ENCODE data around the gene DPH2. TPM values are rescaled to one million over a fixed set of nuclear protein-coding genes. Genes with fewer than 3 reads are reported as not detected.
A peak's percentile ranks its signal among the peaks of the same experiment; 100 is the strongest.

The DPH2 gene
- total RNA-seq, 2 donors from 2014 or later = 20.5 to 23.0 TPM

DNA sequence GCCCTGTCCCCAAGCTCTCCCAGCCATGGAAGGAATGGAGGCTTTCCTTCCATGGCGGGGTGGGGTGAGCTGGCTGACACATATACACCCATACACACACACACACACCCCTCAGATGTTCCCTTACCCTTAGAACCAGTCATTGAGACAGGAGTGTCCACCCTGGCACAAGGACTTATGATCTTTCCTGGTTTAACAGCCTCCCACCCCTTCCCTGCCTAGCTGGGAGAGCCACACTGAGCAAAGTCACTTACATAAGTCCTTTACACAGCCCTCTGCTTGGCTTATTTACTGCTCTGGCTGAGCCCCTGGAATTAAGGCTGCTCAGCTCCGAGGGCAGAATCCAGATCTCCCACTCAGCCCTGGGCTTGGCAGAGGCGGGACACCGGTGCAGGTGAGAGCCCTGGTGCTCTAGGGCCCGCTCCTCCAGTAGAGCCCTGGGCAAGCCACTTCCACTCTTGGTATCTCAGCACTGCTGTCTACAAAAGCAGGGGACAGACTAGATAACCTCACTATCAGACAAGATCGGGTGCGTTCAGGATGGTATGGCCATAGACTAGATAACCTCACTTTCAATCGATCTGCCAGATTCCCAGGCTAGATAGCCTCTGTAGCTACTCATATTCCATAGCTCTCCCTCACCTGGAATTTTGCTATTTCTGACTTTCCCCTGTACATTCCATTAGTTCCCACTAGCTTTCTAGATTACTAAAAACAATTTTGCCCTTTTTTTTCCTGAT, 44.7 kb downstream of the DPH2 start:
- Histone ChIP-seq H3K4me3 (no peak overlapping the region), H3K27ac (no peak overlapping the region), H3K27me3 (no peaks in the 10 kb centered on the region), H3K36me3 (no peaks in the 10 kb centered on the region), H3K4me1 (peaks cover 0 to 18% of the 10 kb centered on the region in 2 donors), H3K9me3 (no peaks in the 10 kb centered on the region)
- no peak for DNase-seq (ENCODE audit: low spot score)
- TF ChIP-seq, protein P1, sequence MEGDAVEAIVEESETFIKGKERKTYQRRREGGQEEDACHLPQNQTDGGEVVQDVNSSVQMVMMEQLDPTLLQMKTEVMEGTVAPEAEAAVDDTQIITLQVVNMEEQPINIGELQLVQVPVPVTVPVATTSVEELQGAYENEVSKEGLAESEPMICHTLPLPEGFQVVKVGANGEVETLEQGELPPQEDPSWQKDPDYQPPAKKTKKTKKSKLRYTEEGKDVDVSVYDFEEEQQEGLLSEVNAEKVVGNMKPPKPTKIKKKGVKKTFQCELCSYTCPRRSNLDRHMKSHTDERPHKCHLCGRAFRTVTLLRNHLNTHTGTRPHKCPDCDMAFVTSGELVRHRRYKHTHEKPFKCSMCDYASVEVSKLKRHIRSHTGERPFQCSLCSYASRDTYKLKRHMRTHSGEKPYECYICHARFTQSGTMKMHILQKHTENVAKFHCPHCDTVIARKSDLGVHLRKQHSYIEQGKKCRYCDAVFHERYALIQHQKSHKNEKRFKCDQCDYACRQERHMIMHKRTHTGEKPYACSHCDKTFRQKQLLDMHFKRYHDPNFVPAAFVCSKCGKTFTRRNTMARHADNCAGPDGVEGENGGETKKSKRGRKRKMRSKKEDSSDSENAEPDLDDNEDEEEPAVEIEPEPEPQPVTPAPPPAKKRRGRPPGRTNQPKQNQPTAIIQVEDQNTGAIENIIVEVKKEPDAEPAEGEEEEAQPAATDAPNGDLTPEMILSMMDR (IDR thresholded peaks at IDR 0.05) = no peak

DNA sequence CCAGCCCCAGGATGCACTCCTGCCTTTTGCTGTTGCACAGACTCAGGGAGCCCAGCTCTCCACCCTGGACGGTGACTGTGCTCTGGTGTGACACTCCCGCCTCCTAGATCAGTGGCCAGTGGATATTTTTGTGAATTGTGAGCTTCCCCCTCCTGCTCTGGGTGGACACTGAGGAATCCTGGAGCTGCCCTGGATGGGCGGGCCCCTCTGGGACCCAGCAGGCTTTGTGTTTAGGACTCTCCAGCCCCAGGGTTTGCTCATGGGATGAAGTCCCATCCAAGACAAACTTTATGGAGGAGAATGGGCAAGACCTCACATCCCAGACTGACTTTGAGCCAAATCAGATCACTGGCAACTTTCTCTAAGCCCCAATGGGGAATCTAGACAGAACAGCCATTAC, 45.4 kb downstream of the DPH2 start:
- TF ChIP-seq, protein P1 (IDR thresholded peaks at IDR 0.05) = no peak
- no peak overlapping the region for H3K4me3 ChIP-seq
- no peaks in the 10 kb centered on the region for H3K27me3 ChIP-seq
- peaks cover 0 to 18% of the 10 kb centered on the region in 2 donors for H3K4me1 ChIP-seq
- DNase-seq (ENCODE audit: low spot score) = peak; percentile 73
- no peaks in the 10 kb centered on the region for H3K9me3 ChIP-seq
- H3K27ac ChIP-seq = no peak overlapping the region
- H3K36me3 ChIP-seq = no peaks in the 10 kb centered on the region

DNA sequence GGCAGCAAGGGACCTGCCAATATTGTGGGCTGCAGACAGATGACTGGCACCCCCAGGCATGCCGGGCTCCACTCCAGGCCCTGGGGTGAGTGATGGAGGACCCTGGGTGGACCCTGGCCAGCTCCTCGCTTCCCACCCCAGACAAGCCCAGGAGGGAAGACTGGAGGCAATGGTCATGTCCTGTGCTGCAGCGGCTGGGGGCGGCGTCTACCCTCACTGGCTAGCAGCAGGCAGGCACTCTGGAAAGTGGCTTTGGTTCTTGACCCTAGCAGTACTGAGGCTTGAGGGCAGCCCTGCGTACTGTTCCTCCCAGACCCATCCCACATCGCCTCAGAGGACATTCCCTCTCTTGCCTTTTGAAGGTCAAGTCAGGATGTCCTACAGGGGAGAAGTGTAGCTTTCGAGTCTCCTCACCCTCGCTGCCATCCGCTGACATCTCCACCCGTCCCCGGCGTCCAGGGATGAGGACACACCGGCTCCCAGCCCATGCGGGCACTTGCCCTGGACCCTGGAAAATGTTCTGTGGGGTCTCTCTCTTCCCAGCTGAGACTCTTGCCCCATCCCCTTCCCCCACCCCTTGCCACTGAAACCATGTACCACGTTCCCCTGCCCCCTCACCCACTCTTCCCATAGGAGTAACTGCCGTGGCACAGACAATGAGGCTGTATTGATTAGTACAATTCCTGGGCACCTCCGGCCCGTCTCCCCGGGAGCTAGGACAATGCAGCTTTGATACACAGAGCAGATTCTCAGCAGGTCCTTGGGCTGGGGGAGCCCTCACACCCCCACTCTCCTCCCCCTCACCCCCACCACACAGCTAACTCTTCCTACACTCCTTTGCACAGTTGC, 46.5 kb downstream of the DPH2 start:
- H3K4me3 ChIP-seq = no peak overlapping the region
- DNase-seq (ENCODE audit: low spot score) = no peak
- peaks cover 0 to 18% of the 10 kb centered on the region in 2 donors for H3K4me1 ChIP-seq
- no peak overlapping the region for H3K27ac ChIP-seq
- H3K36me3 ChIP-seq = no peaks in the 10 kb centered on the region
- TF ChIP-seq, protein P1 (IDR thresholded peaks at IDR 0.05) = no peak
- H3K9me3 ChIP-seq = no peaks in the 10 kb centered on the region
- H3K27me3 ChIP-seq = no peaks in the 10 kb centered on the region

DNA sequence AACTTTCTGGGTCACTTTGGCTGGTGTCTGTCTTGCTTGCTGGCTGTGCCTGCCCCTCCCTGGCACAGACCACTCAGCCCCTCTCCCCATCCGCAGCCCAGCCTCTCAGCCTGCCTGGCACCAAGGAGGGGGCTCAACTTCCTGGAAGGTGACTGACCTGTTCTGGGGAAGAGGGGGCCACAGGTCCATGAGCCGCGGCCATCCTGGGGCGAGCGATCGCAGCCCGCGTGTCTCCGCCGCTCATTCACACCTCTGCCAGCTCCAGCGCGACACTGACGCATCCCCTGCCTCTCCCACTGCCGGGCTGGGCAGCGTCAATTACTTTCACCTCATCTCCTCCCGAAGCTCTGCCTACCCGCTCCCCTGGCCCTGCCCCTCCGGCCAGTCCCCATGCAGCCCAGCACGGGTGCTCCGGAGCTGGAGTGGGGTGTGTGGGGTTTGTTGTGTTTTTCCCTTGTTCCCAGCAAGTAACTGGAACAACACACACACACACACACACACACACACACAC, 47.1 kb downstream of the DPH2 start:
- no peak overlapping the region for H3K27ac ChIP-seq
- H3K9me3 ChIP-seq = no peaks in the 10 kb centered on the region
- DNase-seq (ENCODE audit: low spot score) = no peak
- no peak overlapping the region for H3K4me3 ChIP-seq
- no peaks in the 10 kb centered on the region for H3K27me3 ChIP-seq
- peaks cover 0 to 23% of the 10 kb centered on the region in 2 donors for H3K4me1 ChIP-seq
- TF ChIP-seq, protein P1 (IDR thresholded peaks at IDR 0.05) = no peak
- H3K36me3 ChIP-seq = no peaks in the 10 kb centered on the region

DNA sequence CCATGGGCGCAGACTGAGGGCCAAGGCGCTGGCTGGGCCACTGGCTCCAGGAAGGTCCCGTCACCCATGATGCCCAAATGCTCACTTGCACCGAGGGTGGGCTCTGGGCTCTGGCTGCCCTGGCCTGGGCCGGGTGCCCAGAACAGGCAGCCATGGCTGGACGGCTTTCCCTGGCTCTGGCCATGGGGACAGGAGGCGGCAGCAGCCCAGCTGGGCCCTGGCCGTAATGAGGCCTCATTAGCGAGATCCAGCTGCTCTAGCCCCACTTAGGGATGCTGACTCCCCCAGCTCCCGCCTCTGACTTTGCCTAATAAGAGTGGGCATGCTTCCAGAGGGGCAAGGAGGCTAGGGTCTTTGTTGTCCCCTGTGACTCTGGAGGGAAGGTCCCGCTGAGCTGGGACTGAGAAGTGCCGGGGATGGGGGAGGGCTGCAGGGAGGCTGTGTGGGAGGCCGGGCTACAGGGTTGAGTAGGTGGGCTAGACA, 49.7 kb downstream of the DPH2 start:
- Histone ChIP-seq H3K36me3 (no peaks in the 10 kb centered on the region), H3K27me3 (no peaks in the 10 kb centered on the region)
- no peak for DNase-seq (ENCODE audit: low spot score)

More for the DNA sequence above, 49.7 kb downstream of the DPH2 start:
- no peaks in the 10 kb centered on the region for H3K9me3 ChIP-seq
- TF ChIP-seq, protein P1 (IDR thresholded peaks at IDR 0.05) = no peak
- no peak overlapping the region for H3K27ac ChIP-seq
- no peak overlapping the region for H3K4me3 ChIP-seq
- H3K4me1 ChIP-seq = peaks cover 0 to 21% of the 10 kb centered on the region in 2 donors
